Stimulated activated CD4-positive, alpha-beta T cell treated with anti-CD3 and anti-CD28 coated beads, TNF-alpha, amount 100 ng/mL, for 24 hours (primary cell): ENCODE data around the gene DNER.

ENCODE experiments used
- DNase-seq, 3 experiments: peaks; one replicate each; pipeline ENCODE4 v3.0.0-alpha.2; 2020; ENCODE audit warnings: low read depth in 3 of 3

The DNER gene

GRCh38 chr2:229673676-229674075, 40.7 kb downstream of the DNER start:
- no peak for DNase-seq

GRCh38 chr2:229672021-229672420, 42.3 kb downstream of the DNER start:
- DNase-seq, result no peak

GRCh38 chr2:229669841-229670240, 44.5 kb downstream of the DNER start:
- no peak for DNase-seq

GRCh38 chr2:229666811-229667210, 47.5 kb downstream of the DNER start:
- no peak for DNase-seq

- no peak for DNase-seq
Measured at GRCh38 chr2:229665158-229665557, 49.2 kb downstream of the DNER start.

GRCh38 chr2:229661478-229661877, 52.9 kb downstream of the DNER start:
- no peak for DNase-seq

- DNase-seq, result no peak
Measured at GRCh38 chr2:229660951-229661350, 53.4 kb downstream of the DNER start.

GRCh38 chr2:229660391-229660790, 54.0 kb downstream of the DNER start:
- DNase-seq, result no peak

- no peak for DNase-seq
Measured at GRCh38 chr2:229658004-229658403, 56.4 kb downstream of the DNER start.

GRCh38 chr2:229654437-229654836, 59.9 kb downstream of the DNER start:
- no peak for DNase-seq

- no peak for DNase-seq
Measured at GRCh38 chr2:229653531-229653930, 60.8 kb downstream of the DNER start.

GRCh38 chr2:229652796-229653195, 61.6 kb downstream of the DNER start:
- DNase-seq, result no peak

GRCh38 chr2:229650901-229651300, 63.5 kb downstream of the DNER start:
- DNase-seq, result no peak

- no peak for DNase-seq
Measured at GRCh38 chr2:229650059-229650458, 64.3 kb downstream of the DNER start.

- DNase-seq, result no peak
Measured at GRCh38 chr2:229646186-229646723, 68.1 kb downstream of the DNER start.

- no peak for DNase-seq
Measured at GRCh38 chr2:229642371-229642770, 72.0 kb downstream of the DNER start.

GRCh38 chr2:229641676-229642075, 72.7 kb downstream of the DNER start:
- DNase-seq, result no peak

- DNase-seq, result no peak
Measured at GRCh38 chr2:229640636-229641035, 73.7 kb downstream of the DNER start.

- DNase-seq, result no peak
Measured at GRCh38 chr2:229636571-229636970, 77.8 kb downstream of the DNER start.

- DNase-seq, result no peak
Measured at GRCh38 chr2:229635371-229635680, 79.0 kb downstream of the DNER start.

- no peak for DNase-seq
Measured at GRCh38 chr2:229634601-229635370, 79.6 kb downstream of the DNER start.

GRCh38 chr2:229633556-229633955, 80.8 kb downstream of the DNER start:
- DNase-seq, result no peak

GRCh38 chr2:229629039-229629438, 85.3 kb downstream of the DNER start:
- DNase-seq, result no peak

- no peak for DNase-seq
Measured at GRCh38 chr2:229627728-229628127, 86.6 kb downstream of the DNER start.
